GM19463 (cell line): ENCODE measurements around the gene PLGRKT.
"Not testable (repeated sequence)": the region's sequence is repeated elsewhere in the genome, so short reads cannot be mapped to it uniquely, and the experiment has no call there.

Source experiments
- ATAC-seq: cut with Tn5 transposase; IDR thresholded peaks from one replicate; pipeline ENCODE4 v1.9.1; 2021; ENCODE audit warnings: mild to moderate bottlenecking, moderate library complexity; ENCODE audit not compliant: unreplicated experiment

Gene PLGRKT

GRCh38 chr9:5388026-5388819 is 49.5 kb downstream of the PLGRKT start:
- ATAC-seq: no peak

GRCh38 chr9:5384436-5384835 is 53.3 kb downstream of the PLGRKT start:
- ATAC-seq: no peak

- peak; percentile 39 for ATAC-seq
Observed at GRCh38 chr9:5382479-5382878, 55.2 kb downstream of the PLGRKT start.

- no peak for ATAC-seq
Observed at GRCh38 chr9:5375790-5376477, 61.8 kb downstream of the PLGRKT start.

DNA sequence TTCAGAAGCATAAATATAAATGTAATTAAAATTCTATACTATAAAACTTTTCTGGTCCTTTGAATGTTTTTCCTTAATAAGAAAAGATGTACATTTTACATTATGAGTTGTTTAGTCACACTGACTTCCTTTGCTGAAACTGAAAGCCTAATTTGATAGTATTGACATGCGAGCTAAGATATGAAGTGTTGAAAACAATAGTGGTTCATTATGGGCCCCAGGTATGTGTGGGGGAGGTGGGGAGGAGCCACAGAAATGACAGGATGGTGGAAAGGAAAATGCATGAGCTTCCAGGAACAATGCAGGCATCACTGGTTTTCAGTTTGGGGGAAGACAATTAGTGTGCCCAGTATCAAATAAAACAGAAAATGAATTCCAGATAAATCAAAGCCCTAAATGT is 62.6 kb downstream of the PLGRKT start:
- no peak for ATAC-seq

- ATAC-seq: peak; percentile 97
Observed at GRCh38 chr9:5364294-5365024, 73.3 kb downstream of the PLGRKT start.

DNA sequence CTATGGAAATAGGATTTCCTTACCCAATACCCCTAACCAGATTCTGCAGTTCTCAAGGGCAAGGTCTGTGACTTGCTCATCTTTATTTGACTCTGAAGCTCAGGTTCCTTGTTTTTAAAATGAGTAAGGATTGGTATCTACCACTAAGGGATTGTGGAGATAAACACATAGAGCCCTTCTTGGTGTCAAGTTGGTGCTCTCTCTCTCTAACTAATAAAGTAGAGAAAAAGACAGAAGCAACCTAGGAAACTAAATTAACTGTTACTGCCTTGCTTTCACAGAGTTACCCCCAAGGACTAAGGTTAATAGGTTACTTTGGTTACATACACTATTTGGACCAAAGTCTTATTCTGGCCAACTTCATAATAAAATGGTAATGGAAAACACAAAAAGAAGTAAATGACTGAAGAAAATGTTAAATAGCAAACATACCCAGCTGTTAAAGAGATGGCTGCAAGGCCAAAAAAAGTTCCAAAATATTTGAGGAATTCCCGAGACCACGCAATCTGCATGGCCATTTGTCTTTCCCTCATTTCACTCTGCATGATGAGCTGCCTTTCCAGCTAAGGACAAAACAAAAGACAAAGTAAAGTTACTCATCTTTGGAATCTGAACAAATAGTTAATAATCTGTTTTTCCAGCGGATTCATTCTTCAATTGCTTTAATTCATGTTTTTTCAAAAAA is 76.3 kb downstream of the PLGRKT start:
- no peak for ATAC-seq

- ATAC-seq: no peak
Observed at GRCh38 chr9:5360341-5360740, 77.4 kb downstream of the PLGRKT start.

DNA sequence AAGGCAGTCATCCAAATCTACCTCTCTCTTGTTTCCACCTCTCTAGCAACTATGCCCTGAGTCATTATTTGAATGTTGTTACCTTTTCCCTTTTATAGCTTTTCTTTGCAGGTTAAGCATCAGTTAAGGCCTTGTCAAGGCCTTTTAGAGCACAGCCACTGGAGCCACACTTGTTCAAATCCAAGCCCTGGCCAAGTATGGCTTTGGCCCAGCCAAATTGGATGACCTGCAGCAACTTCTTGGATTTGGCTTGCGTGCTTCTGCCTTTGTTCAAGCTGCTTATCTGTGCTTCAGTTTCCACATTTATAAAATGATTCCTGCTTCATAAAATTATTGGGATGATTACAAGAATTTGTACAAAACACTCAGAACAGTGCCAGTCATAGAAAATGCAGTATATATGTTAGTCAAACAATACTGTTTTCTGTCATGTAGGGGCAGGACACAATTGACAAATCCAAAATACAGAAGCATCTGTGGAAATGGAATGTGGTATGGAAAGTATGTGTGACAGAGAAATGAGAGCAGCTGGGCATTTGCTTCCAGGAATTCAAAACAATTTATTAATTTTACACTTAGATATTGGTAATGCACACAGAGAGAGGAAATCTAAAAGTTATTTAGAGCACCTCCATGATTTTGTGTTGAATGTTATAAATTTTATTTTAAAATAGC is 80.2 kb downstream of the PLGRKT start:
- ATAC-seq: no peak

DNA sequence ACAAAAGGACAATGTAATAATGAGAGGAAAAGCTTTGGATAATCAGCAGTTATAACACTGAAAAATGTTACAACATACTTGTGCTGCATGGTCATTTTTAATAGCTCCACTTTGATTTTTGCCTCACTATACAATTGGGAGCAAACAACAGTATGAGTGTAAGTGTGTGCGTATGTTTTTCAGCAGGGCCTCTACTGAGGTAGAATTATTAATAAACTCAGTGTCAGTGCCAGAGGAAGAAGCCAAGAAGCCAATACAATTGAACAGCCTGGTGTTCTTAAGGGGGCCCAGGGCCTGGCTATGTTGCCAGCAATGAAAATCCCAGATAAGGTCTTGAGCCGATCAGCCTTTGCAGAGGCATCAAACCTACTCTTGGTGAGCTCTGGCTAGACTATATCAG is 81.9 kb downstream of the PLGRKT start:
- no peak for ATAC-seq

- ATAC-seq: no peak
Observed at GRCh38 chr9:5355226-5355625, 82.5 kb downstream of the PLGRKT start.

GRCh38 chr9:5354184-5354583 is 83.5 kb downstream of the PLGRKT start:
- no peak for ATAC-seq

DNA sequence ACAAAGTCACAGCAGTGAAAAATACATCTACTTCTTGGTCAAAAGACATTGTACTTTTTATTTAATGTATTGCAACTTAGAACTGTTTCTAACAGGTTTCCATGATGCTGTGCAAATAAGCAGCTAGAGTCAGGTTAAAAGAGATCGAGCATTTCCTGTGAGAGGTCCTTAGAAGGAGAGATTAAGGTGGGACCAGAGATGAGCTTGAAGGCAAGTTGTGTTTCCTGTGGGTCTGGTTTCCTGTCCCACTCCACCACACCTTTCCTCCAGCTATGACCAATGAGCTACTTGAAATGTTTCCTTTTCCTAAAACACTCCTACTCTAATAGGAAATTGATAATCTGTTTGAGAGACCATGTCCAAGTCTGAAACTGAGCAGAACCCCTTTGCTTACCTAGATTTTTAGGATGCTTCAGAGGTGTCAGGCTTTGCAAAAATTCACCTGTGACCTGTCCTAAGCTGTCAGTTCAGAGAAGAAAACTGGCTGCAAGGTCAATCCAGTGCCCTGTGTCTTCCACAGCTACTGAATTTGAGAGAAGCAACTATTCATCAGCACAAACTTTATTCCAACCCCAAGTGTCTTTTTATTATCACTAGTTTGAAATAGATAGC is 85.0 kb downstream of the PLGRKT start:
- no peak for ATAC-seq

DNA sequence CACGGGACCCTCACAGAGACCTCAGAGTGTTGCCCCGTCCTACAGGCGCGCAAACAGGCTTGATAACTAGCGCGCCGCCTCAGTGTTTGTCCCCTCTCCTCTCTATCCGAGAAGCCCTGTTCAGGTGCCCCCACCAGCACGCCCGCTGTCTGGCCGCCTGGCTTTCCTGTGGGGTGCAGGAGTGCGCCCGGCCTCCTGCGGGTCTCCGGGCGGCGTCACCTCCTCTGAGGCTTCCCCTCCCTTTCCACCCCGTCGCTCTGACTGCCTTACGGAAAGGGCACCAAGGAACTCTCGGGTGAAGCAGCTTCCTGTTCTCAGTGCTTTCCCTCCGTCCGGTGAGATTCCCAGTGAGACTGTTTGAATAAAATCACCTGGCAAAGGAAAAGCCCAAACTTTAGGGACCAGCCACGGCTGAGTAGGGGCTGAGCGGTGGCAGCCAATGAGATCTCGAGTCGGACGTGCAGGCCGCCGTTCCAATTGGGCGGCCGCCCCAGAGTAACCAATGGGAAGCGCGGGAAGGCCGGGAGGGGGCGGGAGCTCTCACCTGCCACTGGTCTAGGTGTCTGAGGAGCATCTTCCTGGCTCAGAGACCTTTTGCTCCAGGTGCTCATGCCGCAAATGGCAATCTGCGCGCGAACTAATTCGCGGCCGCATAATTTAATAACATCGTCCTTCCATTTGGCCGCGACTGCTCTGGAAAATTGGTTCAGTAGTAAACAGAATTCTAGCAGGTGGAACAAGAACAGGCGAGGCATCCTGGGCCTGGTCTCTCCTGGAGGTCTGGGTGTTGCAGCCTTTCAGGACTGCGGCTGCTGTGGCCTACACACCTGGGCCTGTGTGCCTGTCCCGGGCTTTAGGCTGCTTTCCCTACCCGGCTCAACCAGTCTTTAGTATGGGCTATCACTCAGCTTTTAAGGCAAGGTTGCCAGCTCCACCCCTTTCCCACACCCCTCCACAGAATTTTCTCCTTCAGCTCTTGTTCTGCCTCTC is 98.4 kb downstream of the PLGRKT start, which contains the start of gene RLN1:
Gene RLN1 (minus strand): TSS at position 885 of the 990 bp plus-strand sequence. CDS start 130 bp downstream, at position 755.
- ATAC-seq: peak; percentile 99

DNA sequence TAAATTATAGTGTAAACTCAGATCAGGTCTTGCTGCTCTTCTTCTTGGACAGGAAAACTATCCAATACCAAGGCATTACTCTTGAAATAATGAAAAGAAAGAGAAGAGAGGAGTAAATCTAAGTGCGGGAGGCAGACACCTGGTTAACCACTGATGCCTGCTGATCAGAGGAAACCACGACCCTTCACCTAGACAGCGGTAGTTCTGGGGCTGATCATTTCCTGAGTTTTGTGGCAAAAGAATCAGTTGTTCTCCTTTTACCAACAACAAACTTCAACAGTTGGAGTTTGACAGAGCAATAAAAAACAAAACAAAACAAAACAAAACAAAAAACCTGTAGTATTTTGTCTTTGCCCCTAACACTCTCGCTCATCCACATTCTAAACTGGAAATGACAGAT is 101.0 kb downstream of the PLGRKT start:
- ATAC-seq: no peak

DNA sequence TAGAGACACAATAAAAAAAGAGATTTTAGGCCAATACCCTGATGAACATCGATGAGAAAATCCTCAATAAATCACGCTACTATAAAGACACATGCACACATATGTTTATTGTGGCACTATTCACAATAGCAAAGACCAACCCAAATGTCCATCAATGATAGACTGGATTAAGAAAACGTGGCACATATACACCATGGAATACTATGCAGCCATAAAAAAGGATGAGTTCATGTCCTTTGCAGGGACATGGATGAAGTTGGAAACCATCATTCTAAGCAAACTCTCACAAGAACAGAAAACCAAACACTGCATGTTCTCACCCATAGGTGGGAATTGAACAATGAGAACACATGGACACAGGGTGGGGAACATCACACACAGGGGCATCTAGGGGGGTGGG is 106.4 kb downstream of the PLGRKT start:
- ATAC-seq: not testable (repeated sequence)

GRCh38 chr9:5326893-5327548 is 110.7 kb downstream of the PLGRKT start:
- ATAC-seq: no peak

DNA sequence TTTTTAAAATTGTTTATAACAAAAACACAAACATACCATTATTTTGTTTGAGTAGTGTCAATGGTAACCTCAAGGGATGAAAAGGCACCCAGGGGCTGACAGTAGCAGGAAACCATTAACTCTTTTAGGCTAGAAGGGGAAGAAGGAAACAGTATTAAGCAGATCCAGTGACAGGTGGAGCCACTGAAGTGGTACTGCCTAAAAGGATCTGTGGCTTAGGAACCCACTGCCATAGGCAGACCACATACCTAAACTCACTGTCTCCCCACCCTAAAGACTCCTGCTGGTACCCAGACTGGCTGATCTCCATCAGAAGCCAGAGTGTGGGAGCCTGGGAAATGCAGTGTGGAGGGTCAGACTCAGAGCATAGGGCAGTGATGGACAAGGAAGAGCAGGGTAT is 111.5 kb downstream of the PLGRKT start:
- no peak for ATAC-seq
